ENCODE measurements around the gene PDE11A.

DNA sequence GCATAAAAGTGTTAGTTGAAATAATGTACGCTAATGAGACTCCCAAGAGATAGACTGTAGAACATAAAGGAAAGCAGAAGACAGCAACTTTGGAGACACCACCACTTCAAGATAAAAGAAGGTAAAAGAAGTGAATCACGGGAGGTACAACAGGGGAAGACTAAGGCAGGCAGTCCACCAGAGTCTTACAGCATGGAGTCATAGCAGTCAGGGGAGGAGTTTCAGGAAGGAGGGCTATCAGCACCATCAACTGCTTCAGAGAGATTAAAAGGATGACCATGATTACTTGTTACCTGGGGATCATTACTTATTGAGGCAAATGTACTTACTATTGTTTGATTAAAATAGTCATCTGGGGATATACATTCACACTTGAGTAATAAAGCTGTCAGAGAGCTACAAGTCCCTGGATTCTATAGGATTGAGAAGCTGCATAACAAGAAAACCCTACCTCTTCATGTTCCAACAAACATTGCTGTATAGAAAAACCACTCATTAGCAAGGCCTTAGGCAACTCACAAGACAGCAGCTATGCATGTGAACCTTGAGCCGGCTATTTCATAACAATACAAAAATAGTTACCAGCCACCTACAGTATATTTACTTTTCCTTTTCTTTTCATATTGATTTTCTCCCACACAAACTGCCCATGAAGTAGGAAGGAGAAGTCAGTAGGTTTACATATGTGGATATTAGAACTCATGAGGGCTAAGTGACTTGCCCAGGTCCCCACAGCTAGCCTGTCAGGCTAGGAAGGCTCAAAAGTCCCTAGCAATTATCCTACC, 101.7 kb downstream of the PDE11A start:
- TF ChIP-seq EP300 (IDR thresholded peaks at IDR 0.05): no peak
- TF ChIP-seq, protein P1, sequence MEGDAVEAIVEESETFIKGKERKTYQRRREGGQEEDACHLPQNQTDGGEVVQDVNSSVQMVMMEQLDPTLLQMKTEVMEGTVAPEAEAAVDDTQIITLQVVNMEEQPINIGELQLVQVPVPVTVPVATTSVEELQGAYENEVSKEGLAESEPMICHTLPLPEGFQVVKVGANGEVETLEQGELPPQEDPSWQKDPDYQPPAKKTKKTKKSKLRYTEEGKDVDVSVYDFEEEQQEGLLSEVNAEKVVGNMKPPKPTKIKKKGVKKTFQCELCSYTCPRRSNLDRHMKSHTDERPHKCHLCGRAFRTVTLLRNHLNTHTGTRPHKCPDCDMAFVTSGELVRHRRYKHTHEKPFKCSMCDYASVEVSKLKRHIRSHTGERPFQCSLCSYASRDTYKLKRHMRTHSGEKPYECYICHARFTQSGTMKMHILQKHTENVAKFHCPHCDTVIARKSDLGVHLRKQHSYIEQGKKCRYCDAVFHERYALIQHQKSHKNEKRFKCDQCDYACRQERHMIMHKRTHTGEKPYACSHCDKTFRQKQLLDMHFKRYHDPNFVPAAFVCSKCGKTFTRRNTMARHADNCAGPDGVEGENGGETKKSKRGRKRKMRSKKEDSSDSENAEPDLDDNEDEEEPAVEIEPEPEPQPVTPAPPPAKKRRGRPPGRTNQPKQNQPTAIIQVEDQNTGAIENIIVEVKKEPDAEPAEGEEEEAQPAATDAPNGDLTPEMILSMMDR (IDR thresholded peaks at IDR 0.05): no peak
- no peak for TF ChIP-seq POLR2A (IDR thresholded peaks at IDR 0.05; ENCODE audit: low read depth)
